Esophagus squamous epithelium (tissue), 4 donors: Measurements from ENCODE around the gene TLE3.

Experiments used
- POLR2A ChIP-seq, 4 donors: fragments of 450-650 bp; IDR thresholded peaks; one replicate each; pipeline ENCODE4 v1.6.1; 2017; ENCODE audit warnings: antibody characterized with exemption in 4 of 4, mild to moderate bottlenecking in 4 of 4, moderate library complexity in 3 of 4
- TF ChIP-seq, protein P1 (sequence below), 6 experiments: fragments of 450-650 bp in 4 of 6; fragments of 200-600 bp in 2 of 6; sonication (generic) in 2 of 6; IDR thresholded peaks; one replicate each; pipeline ENCODE4 v1.5.1; 2016 to 2019; ENCODE audit warnings: antibody characterized with exemption in 6 of 6, mild to moderate bottlenecking in 4 of 6, moderate library complexity in 4 of 6

- TF ChIP-seq, protein P1, sequence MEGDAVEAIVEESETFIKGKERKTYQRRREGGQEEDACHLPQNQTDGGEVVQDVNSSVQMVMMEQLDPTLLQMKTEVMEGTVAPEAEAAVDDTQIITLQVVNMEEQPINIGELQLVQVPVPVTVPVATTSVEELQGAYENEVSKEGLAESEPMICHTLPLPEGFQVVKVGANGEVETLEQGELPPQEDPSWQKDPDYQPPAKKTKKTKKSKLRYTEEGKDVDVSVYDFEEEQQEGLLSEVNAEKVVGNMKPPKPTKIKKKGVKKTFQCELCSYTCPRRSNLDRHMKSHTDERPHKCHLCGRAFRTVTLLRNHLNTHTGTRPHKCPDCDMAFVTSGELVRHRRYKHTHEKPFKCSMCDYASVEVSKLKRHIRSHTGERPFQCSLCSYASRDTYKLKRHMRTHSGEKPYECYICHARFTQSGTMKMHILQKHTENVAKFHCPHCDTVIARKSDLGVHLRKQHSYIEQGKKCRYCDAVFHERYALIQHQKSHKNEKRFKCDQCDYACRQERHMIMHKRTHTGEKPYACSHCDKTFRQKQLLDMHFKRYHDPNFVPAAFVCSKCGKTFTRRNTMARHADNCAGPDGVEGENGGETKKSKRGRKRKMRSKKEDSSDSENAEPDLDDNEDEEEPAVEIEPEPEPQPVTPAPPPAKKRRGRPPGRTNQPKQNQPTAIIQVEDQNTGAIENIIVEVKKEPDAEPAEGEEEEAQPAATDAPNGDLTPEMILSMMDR (IDR thresholded peaks at IDR 0.05) = no peak
- no peak for TF ChIP-seq POLR2A (IDR thresholded peaks at IDR 0.05)
Observed at GRCh38 chr15:70036585-70037291, 61.0 kb downstream of the TLE3 start.
